HCT116 (cell line): Measurements from ENCODE around the gene ERGIC3. TPM values are rescaled to one million over a fixed set of nuclear protein-coding genes. Genes with fewer than 3 reads are reported as not detected.

Experiments
- ATAC-seq: fragments of 200-7000 bp; cut with Tn5 transposase; 2 replicates; pipeline ENCODE4 v1.9.1; 2020; ENCODE audit warnings: mild to moderate bottlenecking, moderate library complexity
- BruUV-seq: library from RNA; stranded (reverse); fragments of 400-500 nt; replicated peaks from 2 replicates; lab custom pipeline; 2021; lab: Mats Ljungman, UMichigan
- CTCF ChIA-PET: fragments of 300-600 bp; sonication (Branson Sonifier 250); formaldehyde crosslinking; loops from one replicate; lab custom pipeline; 2021; ENCODE audit warnings: antibody characterized with exemption; lab: Charles Lee
- POLR2A ChIA-PET: fragments of 300-600, 350-600 bp; sonication (Branson Sonifier 250); formaldehyde crosslinking; loops from one replicate; lab custom pipeline; 2021; ENCODE audit warnings: antibody characterized with exemption; lab: Charles Lee
- RAD21 ChIA-PET, 2 experiments: fragments of 300-600 bp; sonication (Branson Sonifier 250); formaldehyde crosslinking; loops; one replicate each; lab custom pipeline; 2023; ENCODE audit warnings: low total read pairs in 2 of 2; ENCODE audit not compliant: uncharacterized antibody in 2 of 2, unreplicated experiment in 2 of 2, low non-redundant PET in 1 of 2; lab: Charles Lee
- DNase-seq: peaks from one replicate; pipeline ENCODE4 v3.0.0-alpha.2; 2010; ENCODE audit warnings: low read depth, low spot score
- H2AFZ ChIP-seq: fragments of 200-600 bp; shearing (Covaris generic), sonication (generic); 2 replicates; pipeline ENCODE4 v1.6.1; 2017; ENCODE audit warnings: low read depth, mixed run types, mixed read lengths, antibody characterized with exemption, low read length; ENCODE audit not compliant: poor library complexity, severe bottlenecking
- H3K27ac ChIP-seq: 2 replicates; pipeline ENCODE4 v1.5.1; 2012; ENCODE audit warnings: low read depth, low read length
- H3K27me3 ChIP-seq: fragments of 200-600 bp; sonication (generic); 2 replicates; pipeline ENCODE4 v1.6.1; 2016; ENCODE audit warnings: mixed run types, low read length, mixed read lengths; ENCODE audit not compliant: insufficient read depth
- H3K36me3 ChIP-seq, 2 experiments: fragments of 200-500 bp in 1 of 2; fragments of 200-600 bp in 1 of 2; sonication (Bioruptor generic) in 1 of 2; sonication (generic) in 1 of 2; 2 replicates each; pipeline versions ENCODE4 v1.5.1 to v1.6.1; 2014 to 2016; ENCODE audit warnings: low read length in 2 of 2, inconsistent platforms in 1 of 2, mixed read lengths in 1 of 2, mixed run types in 1 of 2; ENCODE audit not compliant: insufficient read depth in 2 of 2, control insufficient read depth in 1 of 2
- H3K4me1 ChIP-seq, 2 experiments: fragments of 200-600 bp in 1 of 2; sonication (generic) in 1 of 2; 2 replicates each; pipeline versions ENCODE4 v1.5.1 to v1.6.1; 2012 to 2017; ENCODE audit warnings: low read length in 2 of 2, inconsistent platforms in 1 of 2, mild to moderate bottlenecking in 1 of 2, mixed read lengths in 1 of 2, mixed run types in 1 of 2, moderate library complexity in 1 of 2; ENCODE audit not compliant: insufficient read depth in 2 of 2, control insufficient read depth in 1 of 2
- H3K4me2 ChIP-seq: fragments of 200-600 bp; sonication (generic); 2 replicates; pipeline ENCODE4 v1.6.1; 2017; ENCODE audit warnings: mixed run types, low read length, mixed read lengths
- H3K4me3 ChIP-seq, 2 experiments: fragments of 200-600 bp in 1 of 2; sonication (generic) in 1 of 2; replicated peaks in 1 of 2; 2 replicates each; pipeline ENCODE4 v1.5.1; 2011 to 2016; ENCODE audit warnings: low read length in 2 of 2, control low read depth in 1 of 2, low read depth in 1 of 2, mild to moderate bottlenecking in 1 of 2, mixed read lengths in 1 of 2, mixed run types in 1 of 2
- H3K79me2 ChIP-seq: fragments of 200-600 bp; sonication (generic); 2 replicates; pipeline ENCODE4 v1.6.1; 2017; ENCODE audit warnings: mild to moderate bottlenecking, mixed run types, low read length, moderate library complexity, mixed read lengths; ENCODE audit not compliant: insufficient read depth
- H3K9ac ChIP-seq: fragments of 200-600 bp; sonication (generic); 2 replicates; pipeline ENCODE4 v1.6.1; 2016; ENCODE audit warnings: low read length, mixed read lengths
- H3K9me2 ChIP-seq: fragments of 200-600 bp; sonication (generic), shearing (Covaris generic); 2 replicates; pipeline ENCODE4 v1.6.1; 2017; ENCODE audit warnings: mixed run types, mild to moderate bottlenecking, moderate library complexity; ENCODE audit not compliant: insufficient read depth
- H3K9me3 ChIP-seq, 2 experiments: fragments of 200-500 bp in 1 of 2; fragments of 200-600 bp in 1 of 2; sonication (Bioruptor generic) in 1 of 2; sonication (generic) in 1 of 2; 2 replicates each; pipeline ENCODE4 v1.6.1; 2014 to 2017; ENCODE audit warnings: low read length in 2 of 2, mixed read lengths in 2 of 2, inconsistent platforms in 1 of 2, low read depth in 1 of 2, mild to moderate bottlenecking in 1 of 2, mixed run types in 1 of 2, moderate library complexity in 1 of 2; ENCODE audit not compliant: control insufficient read depth in 1 of 2, insufficient read depth in 1 of 2
- H4K20me1 ChIP-seq: fragments of 200-600 bp; sonication (generic), shearing (Covaris generic); 2 replicates; pipeline ENCODE4 v1.6.1; 2017; ENCODE audit warnings: mixed run types, mild to moderate bottlenecking, moderate library complexity; ENCODE audit not compliant: insufficient read depth
- CBX3 ChIP-seq: IDR thresholded peaks from 2 replicates; pipeline ENCODE4 v1.6.1; 2012; ENCODE audit warnings: low read depth
- EZH2 ChIP-seq: fragments of 200-600 bp; sonication (generic); IDR thresholded peaks from 2 replicates; pipeline ENCODE4 v1.6.1; 2017; ENCODE audit warnings: antibody characterized with exemption, mixed run types
- EZH2phosphoT487 ChIP-seq: fragments of 200-600 bp; IDR thresholded peaks from 2 replicates; pipeline ENCODE4 v1.6.1; 2018; ENCODE audit warnings: antibody characterized with exemption, borderline replicate concordance
- FOSL1 ChIP-seq: IDR thresholded peaks from 2 replicates; pipeline ENCODE4 v1.6.1; 2012; ENCODE audit warnings: low read depth
- POLR2A ChIP-seq: IDR thresholded peaks from 2 replicates; pipeline ENCODE4 v1.7.0; 2011; ENCODE audit warnings: borderline replicate concordance; ENCODE audit not compliant: insufficient read depth, insufficient read length; ENCODE audit errors: extremely low read depth
- POLR2AphosphoS5 ChIP-seq: IDR thresholded peaks from 2 replicates; pipeline ENCODE4 v1.6.1; 2011; ENCODE audit warnings: mild to moderate bottlenecking, low read depth, low read length, moderate library complexity
- REST ChIP-seq: IDR thresholded peaks from 2 replicates; pipeline ENCODE4 v1.6.1; 2012; ENCODE audit warnings: low read depth
- SP1 ChIP-seq: IDR thresholded peaks from 2 replicates; pipeline ENCODE4 v1.6.1; 2012; ENCODE audit warnings: low read depth
- SRF ChIP-seq: IDR thresholded peaks from 2 replicates; pipeline ENCODE4 v1.6.1; 2012; ENCODE audit warnings: low read depth
- ZFX ChIP-seq: fragments of 450-650 bp; IDR thresholded peaks from 2 replicates; pipeline ENCODE4 v1.6.1; 2017
- ZNF274 ChIP-seq: fragments of 200-500 bp; sonication (Bioruptor generic); IDR thresholded peaks from 2 replicates; pipeline ENCODE4 v1.6.1; 2014; ENCODE audit warnings: mild to moderate bottlenecking, low read depth, low read length, inconsistent platforms
- intact Hi-C: fragments of 100-400 bp; cut with micrococcal nuclease; formaldehyde crosslinking; loops from 2 replicates; pipeline ENCODE4 v1.10.0; 2022
- total RNA-seq: library from RNA; stranded (reverse); gene quantifications from one replicate; pipeline ENCODE4 v1.2.1, GENCODE V29; 2021; ENCODE audit not compliant: unreplicated experiment
- TF ChIP-seq, protein P1 (sequence below): IDR thresholded peaks from 2 replicates; pipeline ENCODE4 v1.6.1; 2011; ENCODE audit warnings: mild to moderate bottlenecking, low read length, moderate library complexity; ENCODE audit not compliant: insufficient replicate concordance; ENCODE audit errors: extremely low read depth
- TF ChIP-seq, protein P2 (sequence below): IDR thresholded peaks from 2 replicates; pipeline ENCODE4 v1.6.1; 2012
- TF ChIP-seq, protein P3 (sequence below), 3 experiments: fragments of 200-600 bp in 1 of 3; sonication (generic) in 1 of 3; IDR thresholded peaks in 2 of 3; conservative IDR thresholded peaks in 1 of 3; 2 replicates each; pipeline ENCODE4 v1.5.1; 2012 to 2017; ENCODE audit warnings: low read depth in 2 of 3, low read length in 2 of 3, antibody characterized with exemption in 1 of 3, borderline replicate concordance in 1 of 3, control low read depth in 1 of 3, mild to moderate bottlenecking in 1 of 3, mixed read lengths in 1 of 3, mixed run types in 1 of 3, moderate library complexity in 1 of 3; ENCODE audit not compliant: insufficient read depth in 1 of 3

ERGIC3 gene
- total RNA-seq, 1 experiment from 2014 or later: 229 TPM

DNA sequence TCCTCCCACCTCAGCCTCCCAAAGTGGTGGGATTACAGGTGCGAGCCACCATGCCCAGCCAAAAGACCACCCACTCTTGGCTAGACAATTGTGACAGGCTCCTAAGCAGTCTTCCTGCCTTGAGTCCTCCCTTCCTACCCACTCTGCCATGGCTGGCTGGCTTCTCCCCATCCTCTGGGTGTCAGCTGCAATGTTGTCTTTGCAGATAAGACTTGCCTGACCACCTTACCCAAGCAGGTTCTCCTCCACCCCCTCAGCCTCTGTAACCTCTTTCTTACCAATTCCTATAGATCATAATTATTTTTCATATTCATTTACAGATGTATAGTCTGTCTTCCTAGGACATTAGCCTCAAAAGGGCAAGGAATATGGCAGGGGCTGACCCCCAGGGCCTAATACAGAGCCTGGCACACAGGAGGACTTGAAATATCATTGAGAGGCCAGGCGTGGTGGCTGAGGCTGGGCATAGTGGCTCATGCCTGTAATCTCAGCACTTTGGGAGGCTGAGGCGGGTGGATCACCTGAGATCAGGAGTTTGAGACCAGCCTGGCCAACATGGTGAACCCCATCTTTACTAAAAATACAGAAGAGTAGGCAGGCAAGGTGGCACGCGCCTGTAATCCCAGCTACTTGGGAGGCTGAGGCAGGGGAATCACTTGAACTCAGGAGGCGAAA is 45.0 kb downstream of the ERGIC3 start:
- no peak overlapping the region for H3K4me2 ChIP-seq
- H3K27me3 ChIP-seq: no peaks in the 10 kb centered on the region
- H3K9me2 ChIP-seq: no peaks in the 10 kb centered on the region
- RAD21 ChIA-PET: no interaction called here
- H2AFZ ChIP-seq: no peak overlapping the region
- H3K9ac ChIP-seq: no peak overlapping the region
- H3K9me3 ChIP-seq: no peaks in the 10 kb centered on the region
- DNase-seq: no peak
- CTCF ChIA-PET: no interaction called here
- no peaks in the 10 kb centered on the region for H3K36me3 ChIP-seq
- POLR2A ChIA-PET: interaction anchor here (1.0 kb wide), 1 partner anchor 10 kb away, joined by 3 read pairs; no protein-coding TSS in a partner anchor
- no peaks in the 10 kb centered on the region for H4K20me1 ChIP-seq
- BruUV-seq: no TSS peak
- TF ChIP-seq, protein P1, sequence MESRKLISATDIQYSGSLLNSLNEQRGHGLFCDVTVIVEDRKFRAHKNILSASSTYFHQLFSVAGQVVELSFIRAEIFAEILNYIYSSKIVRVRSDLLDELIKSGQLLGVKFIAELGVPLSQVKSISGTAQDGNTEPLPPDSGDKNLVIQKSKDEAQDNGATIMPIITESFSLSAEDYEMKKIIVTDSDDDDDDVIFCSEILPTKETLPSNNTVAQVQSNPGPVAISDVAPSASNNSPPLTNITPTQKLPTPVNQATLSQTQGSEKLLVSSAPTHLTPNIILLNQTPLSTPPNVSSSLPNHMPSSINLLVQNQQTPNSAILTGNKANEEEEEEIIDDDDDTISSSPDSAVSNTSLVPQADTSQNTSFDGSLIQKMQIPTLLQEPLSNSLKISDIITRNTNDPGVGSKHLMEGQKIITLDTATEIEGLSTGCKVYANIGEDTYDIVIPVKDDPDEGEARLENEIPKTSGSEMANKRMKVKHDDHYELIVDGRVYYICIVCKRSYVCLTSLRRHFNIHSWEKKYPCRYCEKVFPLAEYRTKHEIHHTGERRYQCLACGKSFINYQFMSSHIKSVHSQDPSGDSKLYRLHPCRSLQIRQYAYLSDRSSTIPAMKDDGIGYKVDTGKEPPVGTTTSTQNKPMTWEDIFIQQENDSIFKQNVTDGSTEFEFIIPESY: no peak
- TF ChIP-seq FOSL1 (no peak), REST (no peak), SP1 (no peak), POLR2AphosphoS5 (no peak), SRF (no peak), EZH2phosphoT487 (no peak), POLR2A (no peak), CBX3 (no peak), ZNF274 (no peak), ZFX (no peak), EZH2 (no peak)
- TF ChIP-seq, protein P2, sequence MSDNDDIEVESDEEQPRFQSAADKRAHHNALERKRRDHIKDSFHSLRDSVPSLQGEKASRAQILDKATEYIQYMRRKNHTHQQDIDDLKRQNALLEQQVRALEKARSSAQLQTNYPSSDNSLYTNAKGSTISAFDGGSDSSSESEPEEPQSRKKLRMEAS: no peak
- TF ChIP-seq, protein P3, sequence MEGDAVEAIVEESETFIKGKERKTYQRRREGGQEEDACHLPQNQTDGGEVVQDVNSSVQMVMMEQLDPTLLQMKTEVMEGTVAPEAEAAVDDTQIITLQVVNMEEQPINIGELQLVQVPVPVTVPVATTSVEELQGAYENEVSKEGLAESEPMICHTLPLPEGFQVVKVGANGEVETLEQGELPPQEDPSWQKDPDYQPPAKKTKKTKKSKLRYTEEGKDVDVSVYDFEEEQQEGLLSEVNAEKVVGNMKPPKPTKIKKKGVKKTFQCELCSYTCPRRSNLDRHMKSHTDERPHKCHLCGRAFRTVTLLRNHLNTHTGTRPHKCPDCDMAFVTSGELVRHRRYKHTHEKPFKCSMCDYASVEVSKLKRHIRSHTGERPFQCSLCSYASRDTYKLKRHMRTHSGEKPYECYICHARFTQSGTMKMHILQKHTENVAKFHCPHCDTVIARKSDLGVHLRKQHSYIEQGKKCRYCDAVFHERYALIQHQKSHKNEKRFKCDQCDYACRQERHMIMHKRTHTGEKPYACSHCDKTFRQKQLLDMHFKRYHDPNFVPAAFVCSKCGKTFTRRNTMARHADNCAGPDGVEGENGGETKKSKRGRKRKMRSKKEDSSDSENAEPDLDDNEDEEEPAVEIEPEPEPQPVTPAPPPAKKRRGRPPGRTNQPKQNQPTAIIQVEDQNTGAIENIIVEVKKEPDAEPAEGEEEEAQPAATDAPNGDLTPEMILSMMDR (IDR thresholded peaks at IDR 0.05 in 2 of 3, conservative IDR thresholded peaks at IDR 0.05 in 1 of 3; ENCODE audit: borderline replicate concordance in 1 of 3, insufficient read depth in 1 of 3, low read depth in 2 of 3, low read length in 2 of 3): no peak
- TF ChIP-seq, all 23 proteins: peak for 0
- intact Hi-C loops: no loop called here
- H3K79me2 ChIP-seq: no peaks in the 10 kb centered on the region
- H3K4me1 ChIP-seq: peaks cover 0 to 3% of the 10 kb centered on the region in 2 experiments; a peak in 1 of 4 replicates
- H3K27ac ChIP-seq: no peak overlapping the region
- no peak for ATAC-seq
- no peak overlapping the region for H3K4me3 ChIP-seq
